ENCODE data around the gene HES5.

DNA sequence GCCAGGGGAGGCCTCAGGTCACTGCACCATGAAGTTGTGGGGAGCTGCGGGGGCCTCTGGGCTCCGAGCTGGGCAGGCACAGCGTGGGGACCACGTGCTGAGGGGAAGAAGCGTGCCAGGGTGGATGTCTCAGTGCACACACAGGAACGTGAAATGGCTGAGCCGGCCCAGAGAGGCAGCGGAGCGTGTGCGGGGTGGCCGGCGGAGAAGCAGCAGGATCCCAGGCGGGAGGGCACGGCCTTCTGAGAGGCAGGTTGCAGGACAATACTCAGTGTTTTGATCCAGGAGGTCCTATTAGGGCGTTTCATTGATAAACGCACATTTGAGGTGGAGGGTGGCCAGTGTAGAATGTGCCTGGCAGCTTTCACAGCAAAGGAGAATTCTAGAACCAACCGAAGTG is 39.0 kb upstream of the HES5 start:
- TF ChIP-seq, protein P1, sequence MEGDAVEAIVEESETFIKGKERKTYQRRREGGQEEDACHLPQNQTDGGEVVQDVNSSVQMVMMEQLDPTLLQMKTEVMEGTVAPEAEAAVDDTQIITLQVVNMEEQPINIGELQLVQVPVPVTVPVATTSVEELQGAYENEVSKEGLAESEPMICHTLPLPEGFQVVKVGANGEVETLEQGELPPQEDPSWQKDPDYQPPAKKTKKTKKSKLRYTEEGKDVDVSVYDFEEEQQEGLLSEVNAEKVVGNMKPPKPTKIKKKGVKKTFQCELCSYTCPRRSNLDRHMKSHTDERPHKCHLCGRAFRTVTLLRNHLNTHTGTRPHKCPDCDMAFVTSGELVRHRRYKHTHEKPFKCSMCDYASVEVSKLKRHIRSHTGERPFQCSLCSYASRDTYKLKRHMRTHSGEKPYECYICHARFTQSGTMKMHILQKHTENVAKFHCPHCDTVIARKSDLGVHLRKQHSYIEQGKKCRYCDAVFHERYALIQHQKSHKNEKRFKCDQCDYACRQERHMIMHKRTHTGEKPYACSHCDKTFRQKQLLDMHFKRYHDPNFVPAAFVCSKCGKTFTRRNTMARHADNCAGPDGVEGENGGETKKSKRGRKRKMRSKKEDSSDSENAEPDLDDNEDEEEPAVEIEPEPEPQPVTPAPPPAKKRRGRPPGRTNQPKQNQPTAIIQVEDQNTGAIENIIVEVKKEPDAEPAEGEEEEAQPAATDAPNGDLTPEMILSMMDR (conservative IDR thresholded peaks at IDR 0.05; ENCODE audit: low read depth, low read length), result no peak
- no peak for TF ChIP-seq EZH2 (IDR thresholded peaks at IDR 0.05; ENCODE audit: low read length, unreplicated experiment)
